HepG2 (cell line): ENCODE measurements around the gene EEF1AKMT3. TPM values are rescaled to one million over a fixed set of nuclear protein-coding genes. Genes with fewer than 3 reads are reported as not detected.

Experiments used
- ARID4A ChIP-seq: sonication (generic); formaldehyde crosslinking; IDR thresholded peaks from 2 replicates; pipeline ENCODE4 v1.5.0; 2020; ENCODE audit warnings: mild to moderate bottlenecking, missing genetic modification reagents, borderline replicate concordance
- ARNT2 ChIP-seq: sonication (generic); formaldehyde crosslinking; IDR thresholded peaks from 2 replicates; pipeline ENCODE4 v1.8.0; 2022; ENCODE audit warnings: mild to moderate bottlenecking, low read depth, missing genetic modification reagents, moderate library complexity
- CTCF ChIP-seq: sonication (generic); formaldehyde crosslinking; IDR thresholded peaks from 2 replicates; pipeline ENCODE4 v1.5.0; 2020; ENCODE audit warnings: mild to moderate bottlenecking, missing genetic modification reagents, moderate library complexity
- GABPB1 ChIP-seq: IDR thresholded peaks from 2 replicates; pipeline ENCODE4 v1.6.1; 2016; ENCODE audit warnings: mild to moderate bottlenecking, missing genetic modification reagents, moderate library complexity, missing compliant biosample characterization
- MXD1 ChIP-seq: sonication (generic); formaldehyde crosslinking; IDR thresholded peaks from 2 replicates; pipeline ENCODE4 v1.4.0; 2020; ENCODE audit warnings: mild to moderate bottlenecking, missing genetic modification reagents
- NFIC ChIP-seq: IDR thresholded peaks from 2 replicates; pipeline ENCODE4 v1.6.1; 2012; ENCODE audit warnings: mild to moderate bottlenecking, low read length, inconsistent platforms
- PHF21A ChIP-seq: sonication (generic); formaldehyde crosslinking; IDR thresholded peaks from 2 replicates; pipeline ENCODE4 v1.5.0; 2020; ENCODE audit warnings: mild to moderate bottlenecking, missing genetic modification reagents
- SMARCC2 ChIP-seq: fragments of 450-650 bp; IDR thresholded peaks from 2 replicates; pipeline ENCODE4 v1.6.1; 2017; ENCODE audit warnings: antibody characterized with exemption, mild to moderate bottlenecking
- SMC3 ChIP-seq: IDR thresholded peaks from 2 replicates; pipeline ENCODE4 v1.6.1; 2011; ENCODE audit warnings: low read length, improper control_type of control experiment
- SP140L ChIP-seq: sonication (generic); formaldehyde crosslinking; IDR thresholded peaks from 2 replicates; pipeline ENCODE4 v1.4.0; 2020; ENCODE audit warnings: missing genetic modification reagents, borderline replicate concordance
- ZBED4 ChIP-seq: sonication (generic); formaldehyde crosslinking; IDR thresholded peaks from 2 replicates; pipeline ENCODE4 v1.4.0; 2020; ENCODE audit warnings: missing genetic modification reagents, borderline replicate concordance
- ZBTB33 ChIP-seq: sonication (generic); formaldehyde crosslinking; IDR thresholded peaks from 2 replicates; pipeline ENCODE4 v1.4.0; 2020; ENCODE audit warnings: missing genetic modification reagents
- ZFP90 ChIP-seq: sonication (generic); formaldehyde crosslinking; IDR thresholded peaks from 2 replicates; pipeline ENCODE4 v1.8.0; 2022; ENCODE audit warnings: missing genetic modification reagents, mild to moderate bottlenecking, inconsistent platforms, borderline replicate concordance
- ZNF326 ChIP-seq: sonication (generic); formaldehyde crosslinking; IDR thresholded peaks from 2 replicates; pipeline ENCODE4 v1.4.0; 2020; ENCODE audit warnings: missing genetic modification reagents, borderline replicate concordance
- ZNF44 ChIP-seq: sonication (generic); formaldehyde crosslinking; IDR thresholded peaks from 2 replicates; pipeline ENCODE4 v1.5.1; 2020; ENCODE audit warnings: mild to moderate bottlenecking, missing genetic modification reagents
- ZNF598 ChIP-seq: sonication (generic); formaldehyde crosslinking; IDR thresholded peaks from 2 replicates; pipeline ENCODE4 v1.5.1; 2020; ENCODE audit warnings: mild to moderate bottlenecking, missing genetic modification reagents, borderline replicate concordance
- polyA plus RNA-seq, 8 experiments: library from polyadenylated mRNA; depleted of rRNA in 3 of 8; stranded (reverse) in 7 of 8; unstranded in 1 of 8; fragments of >200 nt; fragmentation: Illumina TruSeq in 4 of 8; extraction: Trizol in 4 of 8; gene quantifications; 2 replicates each; pipeline versions ENCODE4 v1.2.1 to v1.2.3, GENCODE V29; 2011 to 2016; ENCODE audit warnings: low read depth in 4 of 8, missing spikeins in 1 of 8, mixed read lengths in 1 of 8; ENCODE audit not compliant: insufficient read depth in 1 of 8
- total RNA-seq, 5 experiments: library from RNA; depleted of rRNA; stranded (reverse); fragments of >200 nt; fragmentation: Illumina TruSeq; extraction: Trizol; gene quantifications; 2 replicates each; pipeline ENCODE4 v1.2.3, GENCODE V29; 2016; ENCODE audit warnings: low read depth in 1 of 5

EEF1AKMT3 gene
- total and polyA plus RNA-seq, 2 of the 13 experiments (the other 11 are each of a cell fraction or from before 2014, with no cell fraction given) = 4.7 to 11.4 TPM

- TF ChIP-seq ZBED4 (CRISPR knock-in tag) = no peak
- TF ChIP-seq SMC3 = peak; percentile 13; the same call in 1 of the 2 replicates
- TF ChIP-seq NFIC = no peak
- peak; percentile 61 for TF ChIP-seq CTCF (CRISPR knock-in tag)
- TF ChIP-seq SMARCC2 = no peak
- no peak for TF ChIP-seq MXD1 (CRISPR knock-in tag)
- peak; percentile 40 for TF ChIP-seq GABPB1 (CRISPR knock-in tag)
- TF ChIP-seq PHF21A (CRISPR knock-in tag) = no peak
- no peak for TF ChIP-seq ZFP90 (CRISPR knock-in tag)
- TF ChIP-seq ARID4A (CRISPR knock-in tag) = peak; percentile 20; the same call in 1 of the 2 replicates
- no peak for TF ChIP-seq SP140L (CRISPR knock-in tag)
- no peak for TF ChIP-seq ZBTB33 (CRISPR knock-in tag)
- TF ChIP-seq ZNF326 (CRISPR knock-in tag) = no peak
- no peak for TF ChIP-seq ARNT2 (CRISPR knock-in tag)
- TF ChIP-seq ZNF598 (CRISPR knock-in tag) = no peak
- no peak for TF ChIP-seq ZNF44 (CRISPR knock-in tag)
Measured at GRCh38 chr12:57741844-57742738, 30.3 kb upstream of the EEF1AKMT3 start (continued).
